GM23338 (cell line): ENCODE results near the gene COL8A2. TPM values are rescaled to one million over a fixed set of nuclear protein-coding genes. Genes with fewer than 3 reads are reported as not detected.

ENCODE experiments used
- polyA plus RNA-seq: library from polyadenylated mRNA; unstranded; fragments of >200 nt; fragmentation: Nextera tagmentation; extraction: Ambion mirVana; gene quantifications from 2 replicates; pipeline ENCODE4 v1.2.1, GENCODE V29; 2016
- total RNA-seq: library from RNA; depleted of rRNA; stranded (reverse); fragments of >200 nt; shearing (Covaris generic); gene quantifications from 2 replicates; pipeline ENCODE4 v1.2.3, GENCODE V29; 2014; rRNA removed

Gene COL8A2
- total and polyA plus RNA-seq, 2 experiments from 2014 or later = 0.95 to 4.9 TPM

Other genes with a start within 250 kb of the COL8A2 start
- gene AGO1, start 242.0 kb downstream of the COL8A2 start, total RNA-seq = 58.5 and 65.1 TPM in 2 replicates
- gene AGO1, start 242.0 kb downstream of the COL8A2 start, polyA plus RNA-seq = 8.6 and 10.6 TPM in 2 replicates
- 27.3 and 28.6 TPM in 2 replicates for gene AGO3, start 194.1 kb downstream of the COL8A2 start, total RNA-seq
- gene AGO3, start 194.1 kb downstream of the COL8A2 start, polyA plus RNA-seq = 14.1 and 19.2 TPM in 2 replicates
- 0.62 and 0.94 TPM in 2 replicates for gene TEKT2, start 41.1 kb downstream of the COL8A2 start, total RNA-seq
- 0.24 and 0.36 TPM in 2 replicates for gene TEKT2, start 41.1 kb downstream of the COL8A2 start, polyA plus RNA-seq
- gene ADPRS, start 36.3 kb downstream of the COL8A2 start, total RNA-seq = 46.6 and 47.1 TPM in 2 replicates
- gene ADPRS, start 36.3 kb downstream of the COL8A2 start, polyA plus RNA-seq = 21.5 and 22.6 TPM in 2 replicates
- 55.8 and 55.9 TPM in 2 replicates for gene TRAPPC3, start 24.3 kb upstream of the COL8A2 start, total RNA-seq
- 45.2 and 45.6 TPM in 2 replicates for gene TRAPPC3, start 24.3 kb upstream of the COL8A2 start, polyA plus RNA-seq
- 37.4 and 59.8 TPM in 2 replicates for gene MAP7D1, start 30.9 kb upstream of the COL8A2 start, total RNA-seq
- 13.8 and 14.7 TPM in 2 replicates for gene MAP7D1, start 30.9 kb upstream of the COL8A2 start, polyA plus RNA-seq
- 127 and 145 TPM in 2 replicates for gene THRAP3, start 99.2 kb upstream of the COL8A2 start, total RNA-seq
- gene THRAP3, start 99.2 kb upstream of the COL8A2 start, polyA plus RNA-seq = 147 and 161 TPM in 2 replicates
- gene SH3D21, start 181.1 kb upstream of the COL8A2 start, total RNA-seq = 4.4 and 6.3 TPM in 2 replicates
- gene SH3D21, start 181.1 kb upstream of the COL8A2 start, polyA plus RNA-seq = 3.1 and 3.7 TPM in 2 replicates
- 27.1 and 27.3 TPM in 2 replicates for gene EVA1B, start 198.4 kb upstream of the COL8A2 start, total RNA-seq
- gene EVA1B, start 198.4 kb upstream of the COL8A2 start, polyA plus RNA-seq = 9.2 and 11.5 TPM in 2 replicates